HL-60 (cell line): ENCODE results near the gene SIN3A.

Experiments used
- DNase-seq, 2 experiments: peaks; one replicate each; pipeline ENCODE4 v3.0.0-alpha.2; 2010 to 2020; ENCODE audit warnings: low read depth in 1 of 2, low spot score in 1 of 2
- H3K27ac ChIP-seq: fragments of 250-450 bp; sonication (Bioruptor Pico); replicated peaks from 2 replicates; pipeline ENCODE4 v1.5.1; 2020; ENCODE audit warnings: mild to moderate bottlenecking, moderate library complexity
- H3K27me3 ChIP-seq: fragments of 250-450 bp; sonication (Bioruptor Pico); 2 replicates; pipeline ENCODE4 v1.5.1; 2021; ENCODE audit warnings: mild to moderate bottlenecking, moderate library complexity; ENCODE audit not compliant: insufficient read depth, poor library complexity, severe bottlenecking
- H3K4me3 ChIP-seq: replicated peaks from 2 replicates; pipeline ENCODE4 v1.5.1; 2011; ENCODE audit warnings: mild to moderate bottlenecking, control low read depth, low read length; ENCODE audit not compliant: insufficient read depth
- GABPA ChIP-seq: IDR thresholded peaks from 2 replicates; pipeline ENCODE4 v1.6.1; 2012; ENCODE audit warnings: low read depth
- POLR2AphosphoS5 ChIP-seq: IDR thresholded peaks from 2 replicates; pipeline ENCODE4 v1.6.1; 2012; ENCODE audit warnings: low read depth
- REST ChIP-seq: IDR thresholded peaks from 2 replicates; pipeline ENCODE4 v1.6.1; 2012; ENCODE audit warnings: low read depth; ENCODE audit not compliant: insufficient replicate concordance
- SPI1 ChIP-seq: IDR thresholded peaks from 2 replicates; pipeline ENCODE4 v1.6.1; 2012; ENCODE audit warnings: low read depth, mild to moderate bottlenecking, borderline replicate concordance
- TF ChIP-seq, protein P1 (sequence below): IDR thresholded peaks from one replicate; pipeline ENCODE4 v1.5.1; 2011; ENCODE audit warnings: low read length, control low read depth, inconsistent platforms; ENCODE audit not compliant: insufficient read depth

Gene SIN3A

DNA sequence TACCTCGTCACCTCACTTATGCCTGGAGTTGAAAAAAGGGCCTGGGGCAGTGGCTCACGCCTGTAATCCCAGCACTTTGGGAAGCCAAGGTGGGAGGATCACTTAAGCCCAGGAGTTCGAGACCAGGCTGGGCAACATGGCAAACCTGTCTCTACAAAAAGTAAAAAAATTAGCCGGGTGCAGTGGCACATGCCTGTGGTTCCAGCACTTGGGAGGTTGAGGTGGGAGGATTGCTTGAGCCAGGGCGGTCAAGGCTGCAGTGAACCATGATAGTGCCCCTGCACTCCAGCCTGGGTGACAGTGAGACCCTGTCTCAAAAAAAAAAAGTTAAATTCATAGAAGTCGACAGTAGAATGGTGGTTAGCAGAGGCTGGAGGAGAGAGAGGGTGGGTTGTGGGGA, 109.3 kb downstream of the SIN3A start:
- no peak for DNase-seq
- TF ChIP-seq, protein P1, sequence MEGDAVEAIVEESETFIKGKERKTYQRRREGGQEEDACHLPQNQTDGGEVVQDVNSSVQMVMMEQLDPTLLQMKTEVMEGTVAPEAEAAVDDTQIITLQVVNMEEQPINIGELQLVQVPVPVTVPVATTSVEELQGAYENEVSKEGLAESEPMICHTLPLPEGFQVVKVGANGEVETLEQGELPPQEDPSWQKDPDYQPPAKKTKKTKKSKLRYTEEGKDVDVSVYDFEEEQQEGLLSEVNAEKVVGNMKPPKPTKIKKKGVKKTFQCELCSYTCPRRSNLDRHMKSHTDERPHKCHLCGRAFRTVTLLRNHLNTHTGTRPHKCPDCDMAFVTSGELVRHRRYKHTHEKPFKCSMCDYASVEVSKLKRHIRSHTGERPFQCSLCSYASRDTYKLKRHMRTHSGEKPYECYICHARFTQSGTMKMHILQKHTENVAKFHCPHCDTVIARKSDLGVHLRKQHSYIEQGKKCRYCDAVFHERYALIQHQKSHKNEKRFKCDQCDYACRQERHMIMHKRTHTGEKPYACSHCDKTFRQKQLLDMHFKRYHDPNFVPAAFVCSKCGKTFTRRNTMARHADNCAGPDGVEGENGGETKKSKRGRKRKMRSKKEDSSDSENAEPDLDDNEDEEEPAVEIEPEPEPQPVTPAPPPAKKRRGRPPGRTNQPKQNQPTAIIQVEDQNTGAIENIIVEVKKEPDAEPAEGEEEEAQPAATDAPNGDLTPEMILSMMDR = no peak
- no peak for TF ChIP-seq SPI1
- TF ChIP-seq POLR2AphosphoS5 = no peak
- TF ChIP-seq REST = no peak
- no peak for TF ChIP-seq GABPA
- H3K4me3 ChIP-seq = no peak overlapping the region
- peaks cover 4% of the 10 kb centered on the region for H3K27me3 ChIP-seq
- no peak overlapping the region for H3K27ac ChIP-seq

GRCh38 chr15:75339531-75340240, 111.8 kb downstream of the SIN3A start:
- TF ChIP-seq REST (no peak), SPI1 (no peak), GABPA (no peak), POLR2AphosphoS5 (no peak)
- TF ChIP-seq, protein P1 = no peak
- Histone ChIP-seq H3K27me3 (no peaks in the 10 kb centered on the region), H3K4me3 (no peak overlapping the region), H3K27ac (no peak overlapping the region)
- no peak for DNase-seq

GRCh38 chr15:75338661-75339240, 112.7 kb downstream of the SIN3A start:
- Histone ChIP-seq H3K4me3 (no peak overlapping the region), H3K27me3 (no peaks in the 10 kb centered on the region), H3K27ac (no peak overlapping the region)
- no peak for DNase-seq
- TF ChIP-seq, protein P1 = no peak
- TF ChIP-seq GABPA (no peak), POLR2AphosphoS5 (no peak), SPI1 (no peak), REST (no peak)
